Ovary (tissue), 9 donors: Measurements from ENCODE around the gene MID2. TPM values are rescaled to one million over a fixed set of nuclear protein-coding genes. Genes with fewer than 3 reads are reported as not detected.

Experiments
- DNase-seq, 5 donors: peaks; one replicate each; pipeline ENCODE4 v3.0.0-alpha.2; 2019 to 2020
- H3K27ac ChIP-seq, 2 donors: fragments of 200-600 bp; one replicate each; pipeline versions ENCODE4 v1.5.1 to v1.8.0; 2019 to 2022
- H3K27me3 ChIP-seq: fragments of 200-600 bp; one replicate; pipeline ENCODE4 v1.8.0; 2022
- H3K36me3 ChIP-seq: fragments of 200-600 bp; sonication (generic); one replicate; pipeline ENCODE4 v1.5.1; 2019
- H3K4me1 ChIP-seq: one replicate; pipeline ENCODE4 v1.8.1; 2013; ENCODE audit warnings: mild to moderate bottlenecking, moderate library complexity; ENCODE audit not compliant: insufficient read depth
- H3K4me3 ChIP-seq: fragments of 200-600 bp; sonication (generic); one replicate; pipeline ENCODE4 v1.5.1; 2017
- H3K9me3 ChIP-seq, 2 donors: fragments of 200-600 bp in 1 of 2; sonication (generic) in 1 of 2; one replicate each; pipeline versions ENCODE4 v1.5.1 to v1.8.1; 2013 to 2019; ENCODE audit warnings: mild to moderate bottlenecking in 1 of 2, moderate library complexity in 1 of 2
- EP300 ChIP-seq: sonication (generic); formaldehyde crosslinking; IDR thresholded peaks from one replicate; pipeline ENCODE4 v1.6.1; 2017; ENCODE audit warnings: antibody characterized with exemption
- POLR2A ChIP-seq: fragments of 450-650 bp; IDR thresholded peaks from one replicate; pipeline ENCODE4 v1.6.1; 2017; ENCODE audit warnings: antibody characterized with exemption, mild to moderate bottlenecking, moderate library complexity
- WGBS, 3 donors: extraction: QIAGEN DNeasy Blood & Tissue Kit in 1 of 3; methylation state at CpG; one replicate each; pipeline versions ENCODE4 v1.1.5 to v1.1.7; 2013 to 2017; 5-methylcytosine and 5-hydroxymethylcytosine counted together
- intact Hi-C, 4 donors: fragments of 100-400 bp; cut with DNase I; formaldehyde crosslinking; loops; one replicate each; pipeline versions ENCODE4 v1.11.0 to v1.15.1; 2022 to 2023
- polyA plus RNA-seq, 2 donors: library from polyadenylated mRNA; stranded (reverse); fragments of 200-250 nt in 1 of 2; fragments of 350-450 nt in 1 of 2; fragmentation: Illumina TruSeq in 1 of 2; extraction: RNeasy Lipid Tissue Mini Kit (QIAGEN cat#74804) in 1 of 2; gene quantifications; one replicate each; pipeline ENCODE4 v1.2.3, GENCODE V29; 2013 to 2014
- total RNA-seq, 7 donors: library from RNA; depleted of rRNA in 2 of 7; stranded (reverse); fragments of >200 nt in 2 of 7; fragmentation: NEBNext Ultra II Directional in 3 of 7; extraction: Animal tissue kit (Norgen Biotek cat#: 25700) in 3 of 7; gene quantifications; one replicate each; pipeline versions ENCODE4 v1.1.0 to v1.2.4, GENCODE V29; 2016 to 2023
- TF ChIP-seq, protein P1 (sequence below), 3 donors: fragments of 450-650 bp in 2 of 3; fragments of 200-600 bp in 1 of 3; IDR thresholded peaks; one replicate each; pipeline versions ENCODE4 v1.5.1 to v1.8.0; 2016 to 2022; ENCODE audit warnings: antibody characterized with exemption in 3 of 3, mild to moderate bottlenecking in 1 of 3
- donor health status: DM: no; HTN: no; CAD: no; lungs with moderate emphysema.
- donor health status: DM: no; HTN: no; CAD: no.
- donor health status: Bipolar disorder and iron deficiency.
- donor health status: DM: yes; HTN: yes; CAD: no.
- donor health status: DM: no; HTN: no; CAD: no.
- donor health status: DM: yes; HTN: yes; CAD: no.

The MID2 gene
- total and polyA plus RNA-seq, 9 donors, result 4.3 to 29.6 (median 22.1) TPM

DNA sequence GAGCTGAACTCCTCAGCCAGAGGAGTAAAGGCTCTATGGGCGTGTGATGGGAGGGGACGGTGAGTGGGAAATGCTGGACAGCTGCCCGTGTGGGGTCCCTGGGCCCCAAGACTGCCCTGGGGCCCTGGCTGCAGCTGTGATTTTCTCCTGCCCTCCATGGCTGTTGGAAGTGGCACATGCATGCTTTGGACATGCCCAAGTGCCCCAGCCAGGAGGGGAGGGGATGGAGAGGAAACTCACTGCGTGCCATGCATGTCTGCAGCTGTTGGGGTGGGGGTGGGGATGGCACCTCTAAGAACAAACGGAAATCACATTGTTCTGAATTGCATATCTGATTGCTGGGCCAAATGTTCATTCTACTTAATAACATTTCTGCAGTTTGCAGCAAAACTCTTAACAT lies 52.4 kb downstream of the MID2 start:
- Histone ChIP-seq H3K9me3 (no peaks in the 10 kb centered on the region), H3K4me3 (no peak overlapping the region), H3K27ac (no peak overlapping the region), H3K4me1 (no peaks in the 10 kb centered on the region), H3K36me3 (no peaks in the 10 kb centered on the region), H3K27me3 (no peaks in the 10 kb centered on the region)
- 55 to 76% (median 60%) methylated on average over 5 of the region's 5 CpGs for WGBS, 3 donors
- no peak for TF ChIP-seq POLR2A
- no peak for TF ChIP-seq EP300
- TF ChIP-seq, protein P1, sequence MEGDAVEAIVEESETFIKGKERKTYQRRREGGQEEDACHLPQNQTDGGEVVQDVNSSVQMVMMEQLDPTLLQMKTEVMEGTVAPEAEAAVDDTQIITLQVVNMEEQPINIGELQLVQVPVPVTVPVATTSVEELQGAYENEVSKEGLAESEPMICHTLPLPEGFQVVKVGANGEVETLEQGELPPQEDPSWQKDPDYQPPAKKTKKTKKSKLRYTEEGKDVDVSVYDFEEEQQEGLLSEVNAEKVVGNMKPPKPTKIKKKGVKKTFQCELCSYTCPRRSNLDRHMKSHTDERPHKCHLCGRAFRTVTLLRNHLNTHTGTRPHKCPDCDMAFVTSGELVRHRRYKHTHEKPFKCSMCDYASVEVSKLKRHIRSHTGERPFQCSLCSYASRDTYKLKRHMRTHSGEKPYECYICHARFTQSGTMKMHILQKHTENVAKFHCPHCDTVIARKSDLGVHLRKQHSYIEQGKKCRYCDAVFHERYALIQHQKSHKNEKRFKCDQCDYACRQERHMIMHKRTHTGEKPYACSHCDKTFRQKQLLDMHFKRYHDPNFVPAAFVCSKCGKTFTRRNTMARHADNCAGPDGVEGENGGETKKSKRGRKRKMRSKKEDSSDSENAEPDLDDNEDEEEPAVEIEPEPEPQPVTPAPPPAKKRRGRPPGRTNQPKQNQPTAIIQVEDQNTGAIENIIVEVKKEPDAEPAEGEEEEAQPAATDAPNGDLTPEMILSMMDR (IDR thresholded peaks at IDR 0.05), result no peak
- intact Hi-C loops, result no loop called here
- DNase-seq, result no peak

DNA sequence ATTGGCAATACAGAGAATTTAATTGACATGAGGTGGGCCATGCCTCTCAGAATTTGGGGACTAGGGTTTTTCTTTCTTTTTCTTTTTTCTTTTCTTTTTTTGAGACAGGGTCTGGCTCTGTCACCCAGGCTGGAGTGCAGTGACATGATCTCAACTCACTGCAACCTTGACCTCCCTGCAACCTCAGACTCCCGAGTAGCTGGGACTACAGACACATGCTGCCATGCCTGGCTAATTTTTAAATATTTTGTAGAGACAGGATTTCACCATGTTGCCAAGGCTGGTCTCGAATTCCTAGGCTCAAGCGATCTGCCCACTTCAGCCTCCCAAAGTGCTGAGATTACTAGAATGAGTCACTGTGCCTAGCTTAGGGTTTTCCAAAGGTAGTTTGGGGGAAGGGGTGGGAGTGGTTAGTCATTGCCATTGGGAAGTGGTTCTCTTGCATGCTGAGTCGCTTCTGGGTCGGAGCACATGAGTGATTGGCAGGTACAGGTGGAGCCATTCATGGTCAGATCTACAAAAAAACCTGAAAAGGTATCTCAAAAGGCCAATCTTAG lies 54.5 kb downstream of the MID2 start:
- H3K27ac ChIP-seq, result no peak overlapping the region
- WGBS, 3 donors, result 59 to 67% (median 65%) methylated on average over 5 of the region's 5 CpGs
- no peaks in the 10 kb centered on the region for H3K36me3 ChIP-seq
- no peaks in the 10 kb centered on the region for H3K27me3 ChIP-seq
- H3K4me3 ChIP-seq, result no peak overlapping the region
- H3K9me3 ChIP-seq, result no peaks in the 10 kb centered on the region
- no peaks in the 10 kb centered on the region for H3K4me1 ChIP-seq
- TF ChIP-seq, protein P1 (IDR thresholded peaks at IDR 0.05), result no peak
- TF ChIP-seq POLR2A, result no peak
- TF ChIP-seq EP300, result no peak
- intact Hi-C loops, result loop anchor here in 1 of 4 donors (5.0 kb wide), 1 partner anchor 1538 kb away; no protein-coding TSS in a partner anchor
- DNase-seq, result no peak

DNA sequence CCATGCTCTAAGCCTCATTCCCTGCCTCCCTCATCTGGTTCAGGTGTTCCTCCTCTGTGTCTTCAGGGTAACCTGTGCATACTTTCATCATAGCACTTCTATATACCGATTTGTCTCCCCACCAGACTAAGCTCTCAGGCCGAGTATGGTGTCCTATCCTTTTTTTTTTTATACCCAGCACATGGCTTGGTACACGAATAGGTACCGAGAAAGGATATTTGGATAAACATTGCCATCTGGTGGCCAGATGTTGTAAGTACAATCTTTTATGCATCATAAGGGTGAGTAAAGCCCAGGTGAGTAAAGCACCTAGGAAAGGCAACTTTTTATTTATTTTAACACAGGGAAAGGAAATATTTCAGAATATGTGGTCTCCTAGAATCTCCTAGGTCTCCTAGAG lies 68.4 kb downstream of the MID2 start:
- DNase-seq, result no peak
- TF ChIP-seq EP300 (no peak), POLR2A (no peak)
- TF ChIP-seq, protein P1 (IDR thresholded peaks at IDR 0.05), result peak; percentile 24 to 62 (median 50)
- Histone ChIP-seq H3K9me3 (no peaks in the 10 kb centered on the region), H3K4me1 (no peaks in the 10 kb centered on the region), H3K27me3 (no peaks in the 10 kb centered on the region), H3K27ac (no peak overlapping the region), H3K36me3 (no peaks in the 10 kb centered on the region), H3K4me3 (no peak overlapping the region)
- intact Hi-C loops, result loop anchor here in 1 of 4 donors (10.0 kb wide), 1 partner anchor 239 kb away; no protein-coding TSS in a partner anchor
- 29 to 46% (median 40%) methylated on average over 4 of the region's 4 CpGs for WGBS, 3 donors

DNA sequence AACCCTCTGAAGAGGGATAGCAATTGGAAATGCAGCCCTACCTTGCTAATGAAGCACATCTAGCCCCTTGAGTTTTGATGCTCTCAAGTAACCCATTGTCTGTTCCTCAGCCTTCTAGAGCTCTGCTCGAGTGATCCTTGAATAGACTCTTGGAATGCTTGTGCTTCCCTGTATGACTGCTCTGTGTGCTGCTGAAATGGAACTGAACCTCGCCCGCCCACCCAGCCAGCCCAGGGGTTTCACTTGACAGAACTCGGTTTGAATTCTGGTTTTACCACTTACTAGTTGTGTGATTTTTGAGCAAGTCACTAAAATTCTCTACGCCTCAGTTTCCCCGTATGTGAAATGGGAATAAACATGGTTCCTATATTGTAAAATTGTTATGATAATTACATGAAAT lies 77.1 kb downstream of the MID2 start:
- no peak for DNase-seq
- H3K4me3 ChIP-seq, result no peak overlapping the region
- H3K36me3 ChIP-seq, result no peaks in the 10 kb centered on the region
- H3K9me3 ChIP-seq, result no peaks in the 10 kb centered on the region
- WGBS, 3 donors, result 69 to 73% (median 71%) methylated on average over 6 of the region's 6 CpGs
- no peaks in the 10 kb centered on the region for H3K4me1 ChIP-seq
- intact Hi-C loops, result no loop called here
- TF ChIP-seq EP300 (no peak), POLR2A (no peak)
- TF ChIP-seq, protein P1 (IDR thresholded peaks at IDR 0.05), result no peak
- H3K27me3 ChIP-seq, result no peaks in the 10 kb centered on the region
- H3K27ac ChIP-seq, result no peak overlapping the region
